Vagina (tissue), 2 donors: ENCODE data around the gene CAMKK1. TPM values are rescaled to one million over a fixed set of nuclear protein-coding genes. Genes with fewer than 3 reads are reported as not detected.

Source experiments
- DNase-seq, 2 donors: peaks; one replicate each; pipeline ENCODE4 v3.0.0-alpha.2; 2017; ENCODE audit errors: extremely low spot score in 2 of 2
- H3K27ac ChIP-seq: fragments of 200-600 bp; sonication (generic); one replicate; pipeline ENCODE4 v1.5.1; 2019
- H3K27me3 ChIP-seq: fragments of 200-600 bp; sonication (generic); one replicate; pipeline ENCODE4 v1.5.1; 2019
- H3K36me3 ChIP-seq, 2 donors: fragments of 200-600 bp; sonication (generic); one replicate each; pipeline ENCODE4 v1.5.1; 2017 to 2019
- H3K4me1 ChIP-seq: fragments of 200-600 bp; sonication (generic); one replicate; pipeline ENCODE4 v1.5.1; 2019
- H3K4me3 ChIP-seq, 2 donors: fragments of 200-600 bp; sonication (generic); 1 replicate in 1 of 2; 2 replicates in 1 of 2; pipeline ENCODE4 v1.5.1; 2016 to 2019
- H3K9me3 ChIP-seq: fragments of 200-600 bp; sonication (generic); one replicate; pipeline ENCODE4 v1.5.1; 2019
- CTCF ChIP-seq, 3 experiments: fragments of 450-650 bp in 2 of 3; fragments of 200-600 bp in 1 of 3; sonication (generic) in 1 of 3; IDR thresholded peaks; one replicate each; pipeline ENCODE4 v1.5.1; 2017 to 2019; ENCODE audit warnings: antibody characterized with exemption in 3 of 3, mild to moderate bottlenecking in 2 of 3, moderate library complexity in 2 of 3
- POLR2A ChIP-seq, 2 donors: fragments of 450-650 bp; IDR thresholded peaks; one replicate each; pipeline ENCODE4 v1.6.1; 2017; ENCODE audit warnings: antibody characterized with exemption in 2 of 2, mild to moderate bottlenecking in 2 of 2, moderate library complexity in 2 of 2
- POLR2AphosphoS5 ChIP-seq, 2 donors: sonication (generic); formaldehyde crosslinking; IDR thresholded peaks; one replicate each; pipeline ENCODE4 v1.9.0; 2017; ENCODE audit warnings: antibody characterized with exemption in 2 of 2, mild to moderate bottlenecking in 2 of 2, low read depth in 1 of 2; ENCODE audit not compliant: insufficient read depth in 1 of 2
- intact Hi-C: fragments of 100-400 bp; cut with DNase I; formaldehyde crosslinking; loops from one replicate; pipeline ENCODE4 v1.15.1; 2023
- total RNA-seq: library from RNA; depleted of rRNA; stranded (reverse); fragments of >200 nt; gene quantifications from one replicate; pipeline ENCODE4 v1.2.3, GENCODE V29; 2016

The CAMKK1 gene
- total RNA-seq, 1 donor from 2014 or later, result 12.0 TPM

GRCh38 chr17:3843935-3844516, 48.8 kb downstream of the CAMKK1 start:
- intact Hi-C loops, result no loop called here

DNA sequence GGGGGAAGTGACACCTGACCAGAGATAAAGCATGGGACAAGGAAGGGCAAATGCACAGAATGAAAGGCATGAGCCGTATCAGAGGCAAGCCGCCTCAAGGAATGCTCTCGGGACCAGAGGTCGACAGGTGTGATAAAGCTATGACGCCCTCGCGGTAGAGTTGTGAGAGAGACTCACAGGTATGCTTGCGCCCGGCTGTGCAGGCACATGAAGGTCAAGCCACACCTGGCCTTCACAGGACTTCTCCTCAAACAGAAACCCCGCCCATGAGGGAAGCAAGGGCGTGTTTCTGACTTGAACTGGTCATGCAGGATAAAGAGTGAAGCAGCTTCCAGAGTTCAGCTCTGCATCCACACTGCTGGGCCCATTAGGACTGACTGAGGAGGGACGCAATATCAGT, 54.6 kb downstream of the CAMKK1 start:
- TF ChIP-seq POLR2AphosphoS5 (IDR thresholded peaks at IDR 0.05; ENCODE audit: insufficient read depth in 1 of 2, low read depth in 1 of 2) (no peak), CTCF (IDR thresholded peaks at IDR 0.05) (no peak), POLR2A (IDR thresholded peaks at IDR 0.05) (no peak)
- intact Hi-C loops, result no loop called here
- no peak for DNase-seq
- no peak overlapping the region for H3K27ac ChIP-seq
- no peaks in the 10 kb centered on the region for H3K27me3 ChIP-seq
- H3K4me3 ChIP-seq, result no peak overlapping the region
- H3K9me3 ChIP-seq, result no peaks in the 10 kb centered on the region
- H3K4me1 ChIP-seq, result peaks cover 10% of the 10 kb centered on the region
- peaks cover 0 to 64% of the 10 kb centered on the region in 2 donors for H3K36me3 ChIP-seq

More at GRCh38 chr17:3843935-3844516, 48.8 kb downstream of the CAMKK1 start:
- H3K27me3 ChIP-seq, result no peaks in the 10 kb centered on the region
- H3K36me3 ChIP-seq, result peaks cover 0 to 34% of the 10 kb centered on the region in 2 donors
- no peak for TF ChIP-seq POLR2AphosphoS5 (IDR thresholded peaks at IDR 0.05; ENCODE audit: insufficient read depth in 1 of 2, low read depth in 1 of 2)
- no peak for TF ChIP-seq POLR2A (IDR thresholded peaks at IDR 0.05)
- peak in 1 of 3 experiments; percentile 19 for TF ChIP-seq CTCF (IDR thresholded peaks at IDR 0.05)
- no peak overlapping the region for H3K27ac ChIP-seq
- no peaks in the 10 kb centered on the region for H3K9me3 ChIP-seq
- H3K4me1 ChIP-seq, result peaks cover 23% of the 10 kb centered on the region
- no peak overlapping the region for H3K4me3 ChIP-seq
- no peak for DNase-seq

DNA sequence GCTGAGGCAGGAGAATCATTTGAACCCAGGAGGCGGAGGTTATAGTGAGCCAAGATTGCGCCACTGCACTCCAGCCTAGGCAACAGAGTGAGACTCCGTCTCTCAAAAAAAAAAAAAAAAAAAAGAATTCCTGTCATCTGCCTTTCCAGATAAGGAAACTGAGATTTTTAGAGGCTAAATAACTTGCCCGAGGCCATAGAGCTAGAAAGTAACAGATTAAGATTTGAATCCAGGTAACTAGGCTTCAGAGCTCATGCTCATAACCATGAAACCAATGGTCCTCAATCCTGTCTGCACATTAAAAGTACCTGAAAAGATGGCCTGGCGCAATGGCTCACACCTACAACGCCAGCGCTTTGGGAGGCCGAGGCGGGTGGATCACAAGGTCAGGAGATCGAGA, 56.3 kb downstream of the CAMKK1 start:
- H3K9me3 ChIP-seq, result no peaks in the 10 kb centered on the region
- TF ChIP-seq CTCF (IDR thresholded peaks at IDR 0.05), result no peak
- no peak for TF ChIP-seq POLR2A (IDR thresholded peaks at IDR 0.05)
- TF ChIP-seq POLR2AphosphoS5 (IDR thresholded peaks at IDR 0.05; ENCODE audit: insufficient read depth in 1 of 2, low read depth in 1 of 2), result no peak
- intact Hi-C loops, result no loop called here
- peaks cover 10% of the 10 kb centered on the region for H3K4me1 ChIP-seq
- peaks cover 0 to 54% of the 10 kb centered on the region in 2 donors for H3K36me3 ChIP-seq
- DNase-seq, result no peak
- H3K27me3 ChIP-seq, result no peaks in the 10 kb centered on the region
- H3K27ac ChIP-seq, result no peak overlapping the region
- no peak overlapping the region for H3K4me3 ChIP-seq

GRCh38 chr17:3835410-3836229, 57.2 kb downstream of the CAMKK1 start:
- Histone ChIP-seq H3K9me3 (no peaks in the 10 kb centered on the region), H3K27me3 (no peaks in the 10 kb centered on the region), H3K36me3 (peaks cover 0 to 61% of the 10 kb centered on the region in 2 donors), H3K4me3 (no peak overlapping the region), H3K4me1 (peaks cover 10% of the 10 kb centered on the region), H3K27ac (no peak overlapping the region)
- DNase-seq, result no peak
- intact Hi-C loops, result no loop called here
- TF ChIP-seq POLR2AphosphoS5 (IDR thresholded peaks at IDR 0.05; ENCODE audit: insufficient read depth in 1 of 2, low read depth in 1 of 2) (no peak), CTCF (IDR thresholded peaks at IDR 0.05) (no peak), POLR2A (IDR thresholded peaks at IDR 0.05) (no peak)

- H3K4me3 ChIP-seq, result no peak overlapping the region
- no peaks in the 10 kb centered on the region for H3K27me3 ChIP-seq
- H3K9me3 ChIP-seq, result no peaks in the 10 kb centered on the region
- H3K4me1 ChIP-seq, result peaks cover 10% of the 10 kb centered on the region
- H3K27ac ChIP-seq, result no peak overlapping the region
- peaks cover 0 to 60% of the 10 kb centered on the region in 2 donors for H3K36me3 ChIP-seq
- no peak for DNase-seq
- intact Hi-C loops, result no loop called here
- TF ChIP-seq POLR2A (IDR thresholded peaks at IDR 0.05), result no peak
These were observed 58.0 kb downstream of the CAMKK1 start for GRCh38 chr17:3834811-3835210.
